PC-3 (cell line): ENCODE data around the gene PAN3. TPM values are rescaled to one million over a fixed set of nuclear protein-coding genes. Genes with fewer than 3 reads are reported as not detected.

Source experiments
- ATAC-seq: fragments of 200-7000 bp; cut with Tn5 transposase; 2 replicates; pipeline ENCODE4 v1.9.1; 2020; ENCODE audit warnings: mild to moderate bottlenecking, moderate library complexity
- BruUV-seq: library from RNA; stranded (reverse); fragments of 400-500 nt; replicated peaks from 2 replicates; lab custom pipeline; 2021; lab: Mats Ljungman, UMichigan
- CTCF ChIA-PET: fragments of 300-600 bp; sonication (Branson Sonifier 250); formaldehyde crosslinking; loops from one replicate; lab custom pipeline; 2022; ENCODE audit warnings: antibody characterized with exemption; lab: Charles Lee
- POLR2A ChIA-PET: fragments of 300-600 bp; sonication (Branson Sonifier 250); formaldehyde crosslinking; loops from one replicate; lab custom pipeline; 2022; ENCODE audit warnings: antibody characterized with exemption; ENCODE audit not compliant: unreplicated experiment; lab: Charles Lee
- DNase-seq: peaks from one replicate; pipeline ENCODE4 v3.0.0-alpha.2; 2015
- H2AFZ ChIP-seq: fragments of 300-600 bp; sonication (generic); 2 replicates; pipeline ENCODE4 v1.6.0; 2016; ENCODE audit warnings: antibody characterized with exemption, low read length
- H3F3A ChIP-seq: fragments of 300-600 bp; sonication (generic); one replicate; pipeline ENCODE4 v1.6.0; 2017; ENCODE audit warnings: antibody characterized with exemption, low read length, control low read depth, mild to moderate bottlenecking; ENCODE audit not compliant: unreplicated experiment
- H3K27ac ChIP-seq: fragments of 300-600 bp; sonication (generic); 2 replicates; pipeline ENCODE4 v1.5.1; 2016; ENCODE audit warnings: mild to moderate bottlenecking, low read length
- H3K27me3 ChIP-seq: fragments of 300-600 bp; sonication (generic); 2 replicates; pipeline ENCODE4 v1.6.1; 2016; ENCODE audit warnings: low read length, mixed read lengths
- H3K36me3 ChIP-seq: fragments of 300-600 bp; sonication (generic); 2 replicates; pipeline ENCODE4 v1.6.1; 2016; ENCODE audit warnings: low read depth, mixed run types, low read length, mixed read lengths
- H3K4me1 ChIP-seq: fragments of 300-600 bp; sonication (generic); 2 replicates; pipeline ENCODE4 v1.5.1; 2016; ENCODE audit warnings: low read length; ENCODE audit not compliant: insufficient read depth
- H3K4me2 ChIP-seq: fragments of 300-600 bp; sonication (generic); 2 replicates; pipeline ENCODE4 v1.6.0; 2016; ENCODE audit warnings: low read length
- H3K4me3 ChIP-seq: fragments of 300-600 bp; sonication (generic); 2 replicates; pipeline ENCODE4 v1.5.1; 2016; ENCODE audit warnings: mild to moderate bottlenecking, low read length, mixed read lengths
- H3K79me2 ChIP-seq: fragments of 300-600 bp; sonication (generic); 2 replicates; pipeline ENCODE4 v1.6.1; 2017; ENCODE audit warnings: low read length, mixed read lengths
- H3K9ac ChIP-seq: fragments of 300-600 bp; sonication (generic); 2 replicates; pipeline ENCODE4 v1.6.0; 2016; ENCODE audit warnings: mild to moderate bottlenecking, low read length
- H3K9me2 ChIP-seq: fragments of 300-600 bp; sonication (generic); replicated peaks from 2 replicates; pipeline ENCODE4 v1.6.1; 2016; ENCODE audit warnings: mixed run types, low read length, mixed read lengths
- H3K9me3 ChIP-seq: fragments of 300-600 bp; sonication (generic); 2 replicates; pipeline ENCODE4 v1.6.1; 2016; ENCODE audit warnings: low read length, mixed read lengths
- H4K20me1 ChIP-seq: fragments of 300-600 bp; sonication (generic); 2 replicates; pipeline ENCODE4 v1.6.1; 2016; ENCODE audit warnings: low read length, mixed read lengths
- EZH2 ChIP-seq: fragments of 300-600 bp; sonication (generic); IDR thresholded peaks from one replicate; pipeline ENCODE4 v1.6.1; 2017; ENCODE audit warnings: antibody characterized with exemption, mild to moderate bottlenecking, low read length; ENCODE audit not compliant: unreplicated experiment
- EZH2phosphoT487 ChIP-seq: fragments of 300-600 bp; sonication (generic); IDR thresholded peaks from 2 replicates; pipeline ENCODE4 v1.6.1; 2018; ENCODE audit warnings: mild to moderate bottlenecking, antibody characterized with exemption, low read length, borderline replicate concordance
- intact Hi-C: fragments of 100-400 bp; cut with micrococcal nuclease; formaldehyde crosslinking; loops from 2 replicates; pipeline ENCODE4 v1.9.0; 2023
- total RNA-seq: library from RNA; depleted of rRNA; stranded (reverse); fragments of >200 nt; gene quantifications from 2 replicates; pipeline ENCODE4 v1.2.3, GENCODE V29; 2014
- TF ChIP-seq, protein P1 (sequence below): fragments of 300-600 bp; sonication (generic); conservative IDR thresholded peaks from 2 replicates; pipeline ENCODE4 v1.5.1; 2017; ENCODE audit warnings: antibody characterized with exemption, low read depth, mild to moderate bottlenecking, low read length

The PAN3 gene
- total RNA-seq, 1 experiment from 2014 or later: 14.6 TPM

DNA sequence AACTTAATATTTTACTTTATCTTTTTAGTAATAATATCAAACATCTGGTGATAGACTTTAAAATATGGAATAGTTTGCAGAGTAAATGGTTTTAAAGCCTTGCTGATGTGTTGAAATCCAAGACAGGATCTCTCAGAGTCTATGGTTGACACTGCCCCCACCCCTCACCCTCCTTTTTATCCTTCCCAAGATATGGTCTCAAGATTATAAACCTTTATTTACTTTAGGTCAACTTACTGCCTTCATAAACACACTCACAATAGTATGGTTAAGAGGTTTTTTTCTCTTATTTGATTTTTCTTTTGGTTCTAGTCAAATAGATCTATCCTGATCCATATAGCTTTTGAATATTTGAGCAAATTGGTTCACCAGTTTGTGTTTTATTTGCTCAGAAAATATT is 39.0 kb downstream of the PAN3 start:
- no peak overlapping the region for H3K9ac ChIP-seq
- intact Hi-C loops: no loop called here
- BruUV-seq: no TSS peak
- no peaks in the 10 kb centered on the region for H3K27me3 ChIP-seq
- no peaks in the 10 kb centered on the region for H3K36me3 ChIP-seq
- H3K79me2 ChIP-seq: peaks cover 27% of the 10 kb centered on the region
- H4K20me1 ChIP-seq: peaks cover 20% of the 10 kb centered on the region
- TF ChIP-seq EZH2phosphoT487 (no peak), EZH2 (no peak)
- TF ChIP-seq, protein P1, sequence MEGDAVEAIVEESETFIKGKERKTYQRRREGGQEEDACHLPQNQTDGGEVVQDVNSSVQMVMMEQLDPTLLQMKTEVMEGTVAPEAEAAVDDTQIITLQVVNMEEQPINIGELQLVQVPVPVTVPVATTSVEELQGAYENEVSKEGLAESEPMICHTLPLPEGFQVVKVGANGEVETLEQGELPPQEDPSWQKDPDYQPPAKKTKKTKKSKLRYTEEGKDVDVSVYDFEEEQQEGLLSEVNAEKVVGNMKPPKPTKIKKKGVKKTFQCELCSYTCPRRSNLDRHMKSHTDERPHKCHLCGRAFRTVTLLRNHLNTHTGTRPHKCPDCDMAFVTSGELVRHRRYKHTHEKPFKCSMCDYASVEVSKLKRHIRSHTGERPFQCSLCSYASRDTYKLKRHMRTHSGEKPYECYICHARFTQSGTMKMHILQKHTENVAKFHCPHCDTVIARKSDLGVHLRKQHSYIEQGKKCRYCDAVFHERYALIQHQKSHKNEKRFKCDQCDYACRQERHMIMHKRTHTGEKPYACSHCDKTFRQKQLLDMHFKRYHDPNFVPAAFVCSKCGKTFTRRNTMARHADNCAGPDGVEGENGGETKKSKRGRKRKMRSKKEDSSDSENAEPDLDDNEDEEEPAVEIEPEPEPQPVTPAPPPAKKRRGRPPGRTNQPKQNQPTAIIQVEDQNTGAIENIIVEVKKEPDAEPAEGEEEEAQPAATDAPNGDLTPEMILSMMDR: no peak
- no peak overlapping the region for H3K4me3 ChIP-seq
- DNase-seq (no peak), ATAC-seq (peak; percentile 41)
- no peak overlapping the region for H2AFZ ChIP-seq
- H3K4me1 ChIP-seq: peaks cover 48% of the 10 kb centered on the region
- no peaks in the 10 kb centered on the region for H3K9me2 ChIP-seq
- no peaks in the 10 kb centered on the region for H3K9me3 ChIP-seq
- ChIA-PET POLR2A (no interaction called here), CTCF (no interaction called here)
- no peak overlapping the region for H3K27ac ChIP-seq
- no peaks in the 10 kb centered on the region for H3F3A ChIP-seq
- H3K4me2 ChIP-seq: no peak overlapping the region

GRCh38 chr13:28177877-28178276 is 39.5 kb downstream of the PAN3 start:
- H3K4me1 ChIP-seq: peaks cover 46% of the 10 kb centered on the region
- H3K27ac ChIP-seq: no peak overlapping the region
- TF ChIP-seq EZH2phosphoT487: no peak
- TF ChIP-seq, protein P1: no peak
- TF ChIP-seq EZH2: no peak
- intact Hi-C loops: no loop called here
- ATAC-seq (no peak), DNase-seq (no peak)
- no peaks in the 10 kb centered on the region for H3K9me2 ChIP-seq
- H2AFZ ChIP-seq: no peak overlapping the region
- H3F3A ChIP-seq: no peaks in the 10 kb centered on the region
- H3K27me3 ChIP-seq: no peaks in the 10 kb centered on the region
- peaks cover 22% of the 10 kb centered on the region for H3K79me2 ChIP-seq
- H3K9me3 ChIP-seq: no peaks in the 10 kb centered on the region
- H3K4me3 ChIP-seq: no peak overlapping the region
- no TSS peak for BruUV-seq
- no peak overlapping the region for H3K9ac ChIP-seq
- POLR2A ChIA-PET: no interaction called here
- no peak overlapping the region for H3K4me2 ChIP-seq
- no peaks in the 10 kb centered on the region for H3K36me3 ChIP-seq
- CTCF ChIA-PET: no interaction called here
- peaks cover 20% of the 10 kb centered on the region for H4K20me1 ChIP-seq

DNA sequence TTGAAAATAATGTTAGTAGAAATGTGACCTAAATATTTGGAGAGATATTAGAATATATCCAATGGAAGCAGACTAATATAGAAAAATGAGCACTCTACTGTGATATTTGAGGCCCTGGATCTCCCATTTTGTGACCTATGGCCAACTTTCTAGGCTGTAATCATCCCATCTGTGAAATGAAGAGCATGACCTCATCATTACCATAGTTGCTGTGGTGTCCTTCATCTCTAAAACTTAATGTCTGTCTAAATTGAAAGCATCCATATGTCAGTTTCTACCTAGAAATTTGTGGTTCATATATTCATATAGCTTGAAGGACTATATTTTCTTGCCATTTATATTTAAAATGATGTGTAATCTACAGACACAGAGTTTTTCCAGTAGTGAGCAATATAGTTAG is 41.6 kb downstream of the PAN3 start:
- DNase-seq (no peak), ATAC-seq (no peak)
- H2AFZ ChIP-seq: no peak overlapping the region
- no peak overlapping the region for H3K4me3 ChIP-seq
- H3K4me2 ChIP-seq: no peak overlapping the region
- H3K4me1 ChIP-seq: peaks cover 30% of the 10 kb centered on the region
- no peaks in the 10 kb centered on the region for H3K9me2 ChIP-seq
- no peak overlapping the region for H3K27ac ChIP-seq
- BruUV-seq: no TSS peak
- H3K9ac ChIP-seq: no peak overlapping the region
- H3F3A ChIP-seq: no peaks in the 10 kb centered on the region
- intact Hi-C loops: loop anchor here (2.0 kb wide), 1 partner anchor 41 kb away; the partner anchor contains the start of gene PAN3
- CTCF ChIA-PET: no interaction called here
- peaks cover 9% of the 10 kb centered on the region for H3K79me2 ChIP-seq
- no peaks in the 10 kb centered on the region for H3K27me3 ChIP-seq
- no peaks in the 10 kb centered on the region for H3K9me3 ChIP-seq
- no peaks in the 10 kb centered on the region for H3K36me3 ChIP-seq
- H4K20me1 ChIP-seq: peaks cover 5% of the 10 kb centered on the region; the same call in 1 of the 2 replicates
- TF ChIP-seq EZH2phosphoT487: no peak
- TF ChIP-seq EZH2: no peak
- TF ChIP-seq, protein P1: no peak
- POLR2A ChIA-PET: no interaction called here
